Lung microvascular endothelial cell (primary cell): ENCODE data around the gene STK24. TPM values are rescaled to one million over a fixed set of nuclear protein-coding genes. Genes with fewer than 3 reads are reported as not detected.

Experiments
- DNase-seq, 2 donors: peaks; one replicate each; pipeline versions ENCODE4 v3.0.0 to v3.0.0-alpha.2; 2010; ENCODE audit warnings: low read depth in 2 of 2
- total RNA-seq: library from RNA; depleted of rRNA; stranded (reverse); fragments of >200 nt; gene quantifications from 2 replicates; pipeline ENCODE4 v1.2.1, GENCODE V29; 2014

STK24 gene
- total RNA-seq, 1 donor from 2014 or later, result 23.2 TPM

- peak in 1 of 2 donors; percentile 35 for DNase-seq
These were observed 165.2 kb downstream of the STK24 start for GRCh38 chr13:98411617-98412265.

GRCh38 chr13:98411013-98411412 is 165.9 kb downstream of the STK24 start:
- DNase-seq, result no peak

- no peak for DNase-seq
These were observed 166.3 kb downstream of the STK24 start for GRCh38 chr13:98410612-98411011.

GRCh38 chr13:98409281-98409680 is 167.6 kb downstream of the STK24 start:
- no peak for DNase-seq

- no peak for DNase-seq
These were observed 169.3 kb downstream of the STK24 start for GRCh38 chr13:98407575-98407974.

- DNase-seq, result no peak
These were observed 169.9 kb downstream of the STK24 start for GRCh38 chr13:98406971-98407370.

- DNase-seq, result no peak
These were observed 170.5 kb downstream of the STK24 start for GRCh38 chr13:98406427-98406826.

- DNase-seq, result no peak
These were observed 171.1 kb downstream of the STK24 start for GRCh38 chr13:98405690-98406344.

GRCh38 chr13:98405107-98405571 is 171.8 kb downstream of the STK24 start:
- DNase-seq, result no peak

GRCh38 chr13:98403076-98403475 is 173.8 kb downstream of the STK24 start:
- no peak for DNase-seq

GRCh38 chr13:98401934-98402333 is 175.0 kb downstream of the STK24 start:
- DNase-seq, result no peak

- DNase-seq, result no peak
These were observed 177.2 kb downstream of the STK24 start for GRCh38 chr13:98399756-98400155.

GRCh38 chr13:98398581-98398980 is 178.3 kb downstream of the STK24 start:
- no peak for DNase-seq

GRCh38 chr13:98397861-98398260 is 179.0 kb downstream of the STK24 start:
- DNase-seq, result no peak

GRCh38 chr13:98397221-98397620 is 179.7 kb downstream of the STK24 start:
- peak in 1 of 2 donors; percentile 35 for DNase-seq

GRCh38 chr13:98396071-98396710 is 180.7 kb downstream of the STK24 start:
- DNase-seq, result no peak

Other genes starting within 250 kb of the STK24 start
- gene SLC15A1, start 175.6 kb upstream of the STK24 start, total RNA-seq, result not detected in 2 replicates